HepG2 (cell line): ENCODE results near the gene AGPAT2. TPM values are rescaled to one million over a fixed set of nuclear protein-coding genes. Genes with fewer than 3 reads are reported as not detected.

Experiments used
- CC2D1A ChIP-seq: sonication (generic); formaldehyde crosslinking; IDR thresholded peaks from 2 replicates; pipeline ENCODE4 v1.8.1; 2023; ENCODE audit warnings: mild to moderate bottlenecking, missing genetic modification reagents
- MED8 ChIP-seq: sonication (generic); formaldehyde crosslinking; IDR thresholded peaks from 2 replicates; pipeline ENCODE4 v1.8.1; 2023; ENCODE audit warnings: mild to moderate bottlenecking, missing genetic modification reagents; ENCODE audit not compliant: insufficient replicate concordance
- NCOA5 ChIP-seq: sonication (generic); formaldehyde crosslinking; IDR thresholded peaks from 2 replicates; pipeline ENCODE4 v1.4.0; 2020; ENCODE audit warnings: missing genetic modification reagents
- U2AF1 ChIP-seq: fragments of 200-400 bp; formaldehyde crosslinking; optimal IDR thresholded peaks from 2 replicates; pipeline ENCODE3; 2017; ENCODE audit warnings: mild to moderate bottlenecking, low read depth, low read length
- YEATS4 ChIP-seq: sonication (generic); formaldehyde crosslinking; IDR thresholded peaks from 2 replicates; pipeline ENCODE4 v1.4.0; 2020; ENCODE audit warnings: missing genetic modification reagents, borderline replicate concordance
- ZBTB21 ChIP-seq: sonication (generic); formaldehyde crosslinking; IDR thresholded peaks from 2 replicates; pipeline ENCODE4 v1.4.0; 2020; ENCODE audit warnings: missing genetic modification reagents
- ZNF205 ChIP-seq: IDR thresholded peaks from 2 replicates; pipeline ENCODE4 v1.6.1; 2018; ENCODE audit warnings: missing biosample characterization, missing genetic modification reagents
- ZNF44 ChIP-seq: sonication (generic); formaldehyde crosslinking; IDR thresholded peaks from 2 replicates; pipeline ENCODE4 v1.5.1; 2020; ENCODE audit warnings: mild to moderate bottlenecking, missing genetic modification reagents
- ZNF441 ChIP-seq: sonication (generic); formaldehyde crosslinking; IDR thresholded peaks from 2 replicates; pipeline ENCODE4 v1.7.0; 2021; ENCODE audit warnings: missing genetic modification reagents, borderline replicate concordance
- ZNF510 ChIP-seq: sonication (generic); formaldehyde crosslinking; IDR thresholded peaks from 2 replicates; pipeline ENCODE4 v1.4.0; 2020; ENCODE audit warnings: low read depth, mild to moderate bottlenecking, missing genetic modification reagents
- ZNF678 ChIP-seq: sonication (generic); formaldehyde crosslinking; IDR thresholded peaks from 2 replicates; pipeline ENCODE4 v1.4.0; 2020; ENCODE audit warnings: mild to moderate bottlenecking, missing genetic modification reagents
- polyA plus RNA-seq, 8 experiments: library from polyadenylated mRNA; depleted of rRNA in 3 of 8; stranded (reverse) in 7 of 8; unstranded in 1 of 8; fragments of >200 nt; fragmentation: Illumina TruSeq in 4 of 8; extraction: Trizol in 4 of 8; gene quantifications; 2 replicates each; pipeline versions ENCODE4 v1.2.1 to v1.2.3, GENCODE V29; 2011 to 2016; ENCODE audit warnings: low read depth in 4 of 8, missing spikeins in 1 of 8, mixed read lengths in 1 of 8; ENCODE audit not compliant: insufficient read depth in 1 of 8
- total RNA-seq, 5 experiments: library from RNA; depleted of rRNA; stranded (reverse); fragments of >200 nt; fragmentation: Illumina TruSeq; extraction: Trizol; gene quantifications; 2 replicates each; pipeline ENCODE4 v1.2.3, GENCODE V29; 2016; ENCODE audit warnings: low read depth in 1 of 5
- TF ChIP-seq, protein P1 (sequence below), 2 experiments: sonication (generic) in 1 of 2; formaldehyde crosslinking in 1 of 2; IDR thresholded peaks; 2 replicates each; pipeline versions ENCODE4 v1.6.1 to v1.9.0; 2014 to 2022; ENCODE audit warnings: antibody characterized with exemption in 1 of 2, borderline replicate concordance in 1 of 2, inconsistent platforms in 1 of 2, low read depth in 1 of 2, missing genetic modification reagents in 1 of 2
- TF ChIP-seq, protein P2 (sequence below): sonication (generic); formaldehyde crosslinking; IDR thresholded peaks from 2 replicates; pipeline ENCODE4 v1.4.0; 2020; ENCODE audit warnings: missing genetic modification reagents, borderline replicate concordance
- TF ChIP-seq, protein P3 (sequence below): sonication (generic); formaldehyde crosslinking; IDR thresholded peaks from 2 replicates; pipeline ENCODE4 v1.5.0; 2020; ENCODE audit warnings: missing genetic modification reagents
- TF ChIP-seq, protein P4 (sequence below): sonication (generic); formaldehyde crosslinking; IDR thresholded peaks from 2 replicates; pipeline ENCODE4 v1.8.0; 2022; ENCODE audit warnings: mild to moderate bottlenecking, missing genetic modification reagents
- TF ChIP-seq, protein P5 (sequence below): sonication (generic); formaldehyde crosslinking; IDR thresholded peaks from 2 replicates; pipeline ENCODE4 v1.8.1; 2023; ENCODE audit warnings: mild to moderate bottlenecking, inconsistent platforms, moderate library complexity, missing genetic modification reagents, borderline replicate concordance

The AGPAT2 gene
- total and polyA plus RNA-seq, 2 of the 13 experiments (the other 11 are each of a cell fraction or from before 2014, with no cell fraction given): 3.9 to 25.8 TPM

DNA sequence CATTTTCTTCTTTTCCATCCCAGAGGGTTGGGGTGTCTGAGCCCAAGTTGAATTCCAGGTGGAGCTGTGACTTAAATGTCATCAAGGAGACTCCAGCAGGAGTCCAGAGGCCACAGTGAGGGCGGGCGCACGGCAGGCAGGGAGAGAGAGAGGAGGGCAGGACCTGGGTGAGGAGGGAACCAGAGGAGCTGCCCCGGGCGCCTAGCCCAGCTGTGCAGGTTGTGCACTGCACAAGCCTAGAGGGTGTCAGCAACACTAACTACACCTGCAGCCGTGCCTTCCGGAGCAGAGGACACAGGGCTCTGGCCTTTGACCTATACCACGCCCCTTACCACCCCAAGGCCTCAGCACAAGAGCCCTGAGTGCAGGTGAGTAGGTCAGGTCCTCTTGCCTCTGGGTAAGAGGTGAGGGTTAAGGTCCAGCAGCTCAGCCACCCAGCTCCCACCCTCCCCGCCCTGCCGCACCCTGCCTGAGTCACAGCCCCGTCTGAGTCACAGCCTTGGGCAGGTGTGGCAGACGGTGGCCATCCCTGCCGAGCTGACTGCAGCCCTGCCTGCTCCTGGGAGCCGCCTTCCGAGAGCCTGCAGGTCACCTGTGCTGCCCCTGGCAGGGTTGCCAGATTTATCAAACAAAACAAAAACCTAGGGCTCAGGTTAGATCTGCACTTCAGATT, 6.4 kb upstream of the AGPAT2 start (continued):
- TF ChIP-seq, protein P1, sequence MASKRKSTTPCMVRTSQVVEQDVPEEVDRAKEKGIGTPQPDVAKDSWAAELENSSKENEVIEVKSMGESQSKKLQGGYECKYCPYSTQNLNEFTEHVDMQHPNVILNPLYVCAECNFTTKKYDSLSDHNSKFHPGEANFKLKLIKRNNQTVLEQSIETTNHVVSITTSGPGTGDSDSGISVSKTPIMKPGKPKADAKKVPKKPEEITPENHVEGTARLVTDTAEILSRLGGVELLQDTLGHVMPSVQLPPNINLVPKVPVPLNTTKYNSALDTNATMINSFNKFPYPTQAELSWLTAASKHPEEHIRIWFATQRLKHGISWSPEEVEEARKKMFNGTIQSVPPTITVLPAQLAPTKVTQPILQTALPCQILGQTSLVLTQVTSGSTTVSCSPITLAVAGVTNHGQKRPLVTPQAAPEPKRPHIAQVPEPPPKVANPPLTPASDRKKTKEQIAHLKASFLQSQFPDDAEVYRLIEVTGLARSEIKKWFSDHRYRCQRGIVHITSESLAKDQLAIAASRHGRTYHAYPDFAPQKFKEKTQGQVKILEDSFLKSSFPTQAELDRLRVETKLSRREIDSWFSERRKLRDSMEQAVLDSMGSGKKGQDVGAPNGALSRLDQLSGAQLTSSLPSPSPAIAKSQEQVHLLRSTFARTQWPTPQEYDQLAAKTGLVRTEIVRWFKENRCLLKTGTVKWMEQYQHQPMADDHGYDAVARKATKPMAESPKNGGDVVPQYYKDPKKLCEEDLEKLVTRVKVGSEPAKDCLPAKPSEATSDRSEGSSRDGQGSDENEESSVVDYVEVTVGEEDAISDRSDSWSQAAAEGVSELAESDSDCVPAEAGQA (IDR thresholded peaks at IDR 0.05; ENCODE audit: low read depth): no peak; the same call in 1 of the 2 replicates
- TF ChIP-seq, protein P1 (CRISPR knock-in tag; IDR thresholded peaks at IDR 0.05; ENCODE audit: borderline replicate concordance): no peak
- TF ChIP-seq ZNF44 (CRISPR knock-in tag) (no peak), ZBTB21 (CRISPR knock-in tag) (no peak), ZNF205 (CRISPR knock-in tag) (no peak), NCOA5 (CRISPR knock-in tag) (no peak), YEATS4 (CRISPR knock-in tag) (no peak), ZNF510 (CRISPR knock-in tag) (no peak), MED8 (CRISPR knock-in tag) (no peak), U2AF1 (no peak), CC2D1A (CRISPR knock-in tag) (no peak), ZNF678 (CRISPR knock-in tag) (no peak), ZNF441 (no peak)
- TF ChIP-seq, protein P2, sequence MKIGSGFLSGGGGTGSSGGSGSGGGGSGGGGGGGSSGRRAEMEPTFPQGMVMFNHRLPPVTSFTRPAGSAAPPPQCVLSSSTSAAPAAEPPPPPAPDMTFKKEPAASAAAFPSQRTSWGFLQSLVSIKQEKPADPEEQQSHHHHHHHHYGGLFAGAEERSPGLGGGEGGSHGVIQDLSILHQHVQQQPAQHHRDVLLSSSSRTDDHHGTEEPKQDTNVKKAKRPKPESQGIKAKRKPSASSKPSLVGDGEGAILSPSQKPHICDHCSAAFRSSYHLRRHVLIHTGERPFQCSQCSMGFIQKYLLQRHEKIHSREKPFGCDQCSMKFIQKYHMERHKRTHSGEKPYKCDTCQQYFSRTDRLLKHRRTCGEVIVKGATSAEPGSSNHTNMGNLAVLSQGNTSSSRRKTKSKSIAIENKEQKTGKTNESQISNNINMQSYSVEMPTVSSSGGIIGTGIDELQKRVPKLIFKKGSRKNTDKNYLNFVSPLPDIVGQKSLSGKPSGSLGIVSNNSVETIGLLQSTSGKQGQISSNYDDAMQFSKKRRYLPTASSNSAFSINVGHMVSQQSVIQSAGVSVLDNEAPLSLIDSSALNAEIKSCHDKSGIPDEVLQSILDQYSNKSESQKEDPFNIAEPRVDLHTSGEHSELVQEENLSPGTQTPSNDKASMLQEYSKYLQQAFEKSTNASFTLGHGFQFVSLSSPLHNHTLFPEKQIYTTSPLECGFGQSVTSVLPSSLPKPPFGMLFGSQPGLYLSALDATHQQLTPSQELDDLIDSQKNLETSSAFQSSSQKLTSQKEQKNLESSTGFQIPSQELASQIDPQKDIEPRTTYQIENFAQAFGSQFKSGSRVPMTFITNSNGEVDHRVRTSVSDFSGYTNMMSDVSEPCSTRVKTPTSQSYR (CRISPR knock-in tag): 0 out of 2 replicates have a peak, but pooled peaks have one; percentile 18
- TF ChIP-seq, protein P3, sequence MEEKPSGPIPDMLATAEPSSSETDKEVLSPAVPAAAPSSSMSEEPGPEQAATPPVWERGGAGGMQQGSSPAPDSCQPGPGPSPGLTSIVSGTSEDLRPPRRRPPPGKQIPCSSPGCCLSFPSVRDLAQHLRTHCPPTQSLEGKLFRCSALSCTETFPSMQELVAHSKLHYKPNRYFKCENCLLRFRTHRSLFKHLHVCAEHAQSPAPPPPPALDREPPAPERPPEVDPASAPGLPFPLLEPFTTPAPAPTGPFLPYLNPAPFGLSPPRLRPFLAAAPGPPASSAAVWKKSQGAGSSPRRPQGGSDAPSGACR (CRISPR knock-in tag): peak; percentile 40
- TF ChIP-seq, protein P4, sequence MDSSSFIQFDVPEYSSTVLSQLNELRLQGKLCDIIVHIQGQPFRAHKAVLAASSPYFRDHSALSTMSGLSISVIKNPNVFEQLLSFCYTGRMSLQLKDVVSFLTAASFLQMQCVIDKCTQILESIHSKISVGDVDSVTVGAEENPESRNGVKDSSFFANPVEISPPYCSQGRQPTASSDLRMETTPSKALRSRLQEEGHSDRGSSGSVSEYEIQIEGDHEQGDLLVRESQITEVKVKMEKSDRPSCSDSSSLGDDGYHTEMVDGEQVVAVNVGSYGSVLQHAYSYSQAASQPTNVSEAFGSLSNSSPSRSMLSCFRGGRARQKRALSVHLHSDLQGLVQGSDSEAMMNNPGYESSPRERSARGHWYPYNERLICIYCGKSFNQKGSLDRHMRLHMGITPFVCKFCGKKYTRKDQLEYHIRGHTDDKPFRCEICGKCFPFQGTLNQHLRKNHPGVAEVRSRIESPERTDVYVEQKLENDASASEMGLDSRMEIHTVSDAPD (CRISPR knock-in tag): 0 out of 2 replicates have a peak, but pooled peaks have one; percentile 42
- TF ChIP-seq, protein P5, sequence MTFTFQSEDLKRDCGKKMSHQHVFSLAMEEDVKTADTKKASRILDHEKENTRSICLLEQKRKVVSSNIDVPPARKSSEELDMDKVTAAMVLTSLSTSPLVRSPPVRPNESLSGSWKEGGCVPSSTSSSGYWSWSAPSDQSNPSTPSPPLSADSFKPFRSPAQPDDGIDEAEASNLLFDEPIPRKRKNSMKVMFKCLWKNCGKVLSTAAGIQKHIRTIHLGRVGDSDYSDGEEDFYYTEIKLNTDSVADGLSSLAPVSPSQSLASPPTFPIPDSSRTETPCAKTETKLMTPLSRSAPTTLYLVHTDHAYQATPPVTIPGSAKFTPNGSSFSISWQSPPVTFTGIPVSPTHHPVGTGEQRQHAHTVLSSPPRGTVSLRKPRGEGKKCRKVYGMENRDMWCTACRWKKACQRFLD (CRISPR knock-in tag): no peak
